GM19455 (cell line): ENCODE results near the gene CHAF1A.

Experiments used
- ATAC-seq: cut with Tn5 transposase; IDR thresholded peaks from one replicate; pipeline ENCODE4 v1.9.1; 2021; ENCODE audit not compliant: unreplicated experiment

CHAF1A gene

DNA sequence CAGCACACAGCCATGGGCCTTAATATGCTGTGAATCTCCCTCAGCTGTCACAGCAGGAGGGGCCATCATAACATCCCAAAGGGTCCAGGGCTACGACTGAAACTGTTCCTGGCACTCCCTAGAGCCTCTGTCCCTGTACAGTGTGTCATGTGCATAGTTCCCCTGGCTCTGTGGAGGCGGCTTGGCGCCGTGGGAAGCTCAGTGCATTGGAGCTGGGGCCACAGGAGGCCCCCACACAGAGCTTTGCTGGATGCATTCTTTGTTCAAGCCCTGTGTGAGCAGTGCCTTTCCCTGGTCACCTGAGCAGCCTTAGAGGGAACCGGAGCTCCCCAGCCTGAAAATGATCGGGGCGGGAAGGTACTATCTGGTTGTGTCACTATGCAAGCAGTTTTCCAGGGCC is 33.8 kb downstream of the CHAF1A start:
- no peak for ATAC-seq

DNA sequence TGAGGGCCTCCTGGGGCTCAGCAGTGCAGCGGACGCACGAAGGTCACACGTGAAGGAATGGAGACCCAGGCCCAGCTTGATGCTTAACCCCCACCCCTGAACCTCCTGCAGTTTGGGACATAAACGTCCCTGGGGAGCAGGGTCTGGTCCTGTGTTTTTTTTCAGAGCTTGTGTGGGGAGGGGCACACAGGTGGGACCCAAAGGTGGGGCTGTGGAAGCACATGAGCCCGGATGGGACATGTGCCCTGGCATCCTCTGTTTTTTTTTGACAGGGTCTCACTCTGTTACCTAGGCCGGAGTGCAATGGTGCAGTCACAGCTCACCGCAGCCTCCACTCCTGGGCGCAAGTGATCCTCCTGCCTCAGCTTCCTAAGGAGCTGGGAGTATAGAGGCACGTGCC is 34.7 kb downstream of the CHAF1A start:
- no peak for ATAC-seq

DNA sequence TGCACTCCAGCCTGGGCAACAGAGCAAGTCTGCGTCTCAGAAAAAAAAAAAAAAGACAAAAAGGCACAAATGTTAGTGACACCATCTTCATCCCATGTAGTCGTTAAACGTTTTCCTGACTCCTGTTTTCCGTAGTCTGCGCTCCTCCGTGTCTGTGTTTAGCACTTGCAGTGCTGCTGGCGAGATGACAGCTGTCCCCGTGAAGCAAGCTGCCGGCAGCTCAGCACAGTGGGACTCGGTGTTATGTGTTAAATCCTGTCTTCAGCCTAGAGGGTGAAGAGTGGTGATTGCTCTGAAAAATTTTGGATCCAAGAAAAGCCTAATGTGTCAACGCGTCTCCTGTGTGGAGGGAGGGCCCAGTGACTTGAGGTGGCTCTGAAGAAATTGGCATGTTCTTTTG is 36.8 kb downstream of the CHAF1A start:
- ATAC-seq = no peak

- ATAC-seq = no peak
Observed at GRCh38 chr19:4441994-4442818, 39.8 kb downstream of the CHAF1A start.

DNA sequence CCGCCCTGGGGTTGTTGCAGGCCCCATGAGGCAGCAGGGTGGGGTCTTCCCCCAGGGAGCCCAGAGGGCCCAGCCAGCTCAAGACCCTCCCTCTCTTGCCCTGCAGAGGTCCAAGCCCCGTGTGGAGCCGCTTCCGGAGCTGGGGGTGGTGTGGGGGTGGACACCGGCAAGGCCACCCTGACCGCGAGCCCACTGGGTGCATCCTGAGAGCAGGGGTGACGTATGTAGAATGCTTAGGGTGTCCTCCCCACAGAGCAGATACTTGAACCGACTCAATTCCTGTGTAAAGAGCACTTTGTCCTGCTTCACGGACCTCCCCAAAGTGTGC is 40.3 kb downstream of the CHAF1A start:
- no peak for ATAC-seq

GRCh38 chr19:4443188-4443587 is 40.7 kb downstream of the CHAF1A start:
- no peak for ATAC-seq

DNA sequence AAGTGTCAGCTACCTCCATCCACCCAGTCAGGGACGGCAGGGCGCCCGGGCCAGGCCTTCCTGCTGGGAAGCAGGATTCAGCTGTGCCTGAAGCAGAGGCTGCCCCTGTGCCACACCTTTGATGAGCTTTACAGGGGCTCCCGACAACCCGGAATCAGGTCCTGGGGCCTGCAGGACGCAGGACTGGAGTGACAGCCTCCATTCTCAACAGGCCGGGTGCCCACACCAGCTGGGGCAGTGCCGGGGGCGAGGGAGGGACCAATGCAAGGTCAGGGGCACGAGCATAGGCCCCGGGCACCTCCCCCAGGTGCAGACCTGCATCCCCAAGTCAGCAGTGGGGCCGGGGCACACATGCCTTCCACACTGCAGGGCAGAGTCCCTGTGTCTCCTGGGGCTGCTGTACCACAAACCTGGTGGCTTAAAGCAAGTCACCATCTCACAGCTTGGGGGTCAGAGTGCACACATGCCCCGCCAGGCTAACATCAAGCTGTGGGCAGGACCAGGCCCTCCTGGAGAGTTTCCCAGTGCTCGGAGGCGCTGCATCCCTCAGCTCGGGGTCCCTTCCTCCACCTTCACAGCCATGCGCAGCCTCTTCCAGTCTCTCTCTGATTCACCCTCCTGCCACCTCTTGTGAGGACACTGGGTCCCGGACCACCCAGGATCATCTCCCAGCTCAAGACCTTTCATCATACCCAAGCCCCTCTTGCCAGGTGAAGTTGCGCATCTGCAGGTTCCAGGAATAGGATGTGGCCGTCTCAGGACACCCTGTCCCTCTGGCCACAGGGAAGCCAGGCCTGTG is 41.7 kb downstream of the CHAF1A start:
- no peak for ATAC-seq

DNA sequence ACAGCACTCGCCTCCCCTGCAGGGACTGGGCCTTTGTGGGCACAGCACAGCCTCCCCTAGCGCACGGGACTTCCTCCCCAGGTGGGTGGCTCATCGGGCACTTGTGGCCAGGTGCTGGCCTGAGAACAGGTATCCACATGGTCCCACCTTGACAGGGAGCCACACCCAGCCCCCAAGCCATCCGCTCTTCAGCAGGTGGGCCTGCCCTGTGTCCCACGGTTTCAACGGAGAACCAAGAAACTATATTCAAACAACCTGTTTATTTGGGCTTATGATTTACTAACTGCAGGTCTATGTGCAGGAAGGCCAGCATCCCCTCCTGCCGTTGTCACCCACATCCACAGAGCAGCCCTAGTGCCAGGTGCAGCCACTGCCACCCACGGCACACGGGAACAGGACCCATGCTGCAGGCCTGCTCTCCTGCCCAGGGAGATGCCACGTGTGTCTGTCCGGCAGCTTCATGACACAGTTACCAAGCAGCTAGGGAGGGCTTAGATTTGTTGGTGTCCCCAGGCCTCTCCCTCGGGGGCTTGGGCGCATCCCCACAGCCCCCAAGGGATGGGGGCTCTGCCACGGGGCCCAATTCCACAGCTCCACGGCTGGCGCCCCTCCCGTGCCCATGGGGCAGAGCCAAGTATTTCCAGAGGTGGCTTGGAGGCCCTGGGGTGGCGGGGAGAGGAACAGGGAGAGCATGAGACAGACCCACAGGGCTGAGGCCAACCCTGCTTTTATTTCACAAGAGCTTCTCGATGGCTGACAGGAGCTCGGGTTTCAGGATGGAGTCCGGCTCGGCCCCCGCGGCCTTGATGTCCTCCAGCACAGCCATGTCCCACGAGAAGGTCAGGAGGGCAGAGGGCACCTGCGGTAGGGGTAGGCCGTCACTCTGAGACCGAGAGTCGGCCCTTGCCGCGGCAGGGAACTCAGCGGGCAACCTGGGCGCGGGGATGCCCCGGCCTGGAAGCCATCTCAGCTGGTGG is 42.6 kb downstream of the CHAF1A start:
- ATAC-seq = no peak

DNA sequence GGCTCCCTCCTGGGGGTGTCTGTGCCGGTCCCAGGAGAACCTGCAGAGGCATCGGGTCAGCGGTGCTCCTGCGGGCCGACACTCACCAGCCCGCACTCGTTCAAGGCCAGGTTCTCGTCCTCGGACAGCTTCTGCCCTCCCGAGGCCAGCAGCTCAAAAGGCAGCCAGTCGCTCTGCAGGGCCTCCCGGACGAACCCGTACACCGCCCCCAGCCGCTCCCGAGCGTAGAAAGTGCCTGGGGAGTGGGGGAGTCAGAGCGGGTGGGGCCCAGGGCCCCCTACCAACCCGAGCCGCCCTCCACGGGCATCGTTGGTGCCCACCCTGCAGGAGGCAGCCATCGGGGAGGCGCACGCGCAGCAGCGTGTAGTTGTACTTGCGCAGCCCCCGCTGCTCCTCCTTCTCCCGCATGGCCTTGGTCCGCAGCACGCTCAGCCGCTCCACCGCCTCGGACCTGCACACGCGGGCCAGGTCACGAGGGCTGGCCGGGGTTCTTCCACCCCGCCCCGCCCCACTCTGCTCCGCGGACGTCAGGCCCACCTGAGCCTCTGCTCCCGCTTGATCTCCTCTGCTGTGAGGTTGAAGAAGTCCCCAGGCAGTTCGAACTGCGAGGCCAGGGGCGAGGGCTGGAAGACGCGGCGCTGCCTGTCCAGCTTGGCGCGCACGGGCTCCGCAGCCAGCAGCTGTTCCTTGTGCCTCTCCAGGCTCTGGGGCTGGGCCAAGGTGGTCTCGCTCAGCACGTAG is 43.7 kb downstream of the CHAF1A start:
- ATAC-seq = no peak

DNA sequence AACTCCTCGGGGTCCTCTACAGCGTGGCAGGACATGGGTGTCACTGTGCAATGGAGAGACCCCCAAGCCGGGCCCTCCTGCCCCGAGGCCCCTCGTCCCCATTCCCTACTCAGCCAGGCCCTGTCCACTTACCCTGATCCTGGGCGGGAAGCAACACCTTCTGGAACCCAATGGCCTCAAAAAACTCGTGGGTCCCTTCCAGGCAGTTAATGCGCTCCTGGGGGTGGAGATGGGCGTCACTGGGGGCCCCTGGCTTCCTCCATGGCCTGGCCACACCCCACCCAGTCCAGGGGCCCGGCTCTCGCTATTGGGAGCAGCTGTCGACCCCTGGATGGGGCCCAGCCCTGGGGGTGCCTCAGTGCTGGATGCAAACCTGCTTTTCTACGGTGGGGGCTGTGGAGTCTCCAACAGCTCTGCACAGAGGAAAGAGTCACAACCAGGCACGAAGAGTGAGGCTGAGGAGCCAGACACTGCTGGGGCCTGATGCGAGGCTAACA is 44.3 kb downstream of the CHAF1A start:
- no peak for ATAC-seq

- ATAC-seq = no peak
Observed at GRCh38 chr19:4447327-4448146, 45.1 kb downstream of the CHAF1A start.

GRCh38 chr19:4448147-4448985 is 45.9 kb downstream of the CHAF1A start:
- no peak for ATAC-seq

GRCh38 chr19:4449022-4449638 is 46.7 kb downstream of the CHAF1A start:
- ATAC-seq = no peak

- no peak for ATAC-seq
Observed at GRCh38 chr19:4449639-4450028, 47.2 kb downstream of the CHAF1A start.

- no peak for ATAC-seq
Observed at GRCh38 chr19:4452230-4452990, 50.0 kb downstream of the CHAF1A start.

DNA sequence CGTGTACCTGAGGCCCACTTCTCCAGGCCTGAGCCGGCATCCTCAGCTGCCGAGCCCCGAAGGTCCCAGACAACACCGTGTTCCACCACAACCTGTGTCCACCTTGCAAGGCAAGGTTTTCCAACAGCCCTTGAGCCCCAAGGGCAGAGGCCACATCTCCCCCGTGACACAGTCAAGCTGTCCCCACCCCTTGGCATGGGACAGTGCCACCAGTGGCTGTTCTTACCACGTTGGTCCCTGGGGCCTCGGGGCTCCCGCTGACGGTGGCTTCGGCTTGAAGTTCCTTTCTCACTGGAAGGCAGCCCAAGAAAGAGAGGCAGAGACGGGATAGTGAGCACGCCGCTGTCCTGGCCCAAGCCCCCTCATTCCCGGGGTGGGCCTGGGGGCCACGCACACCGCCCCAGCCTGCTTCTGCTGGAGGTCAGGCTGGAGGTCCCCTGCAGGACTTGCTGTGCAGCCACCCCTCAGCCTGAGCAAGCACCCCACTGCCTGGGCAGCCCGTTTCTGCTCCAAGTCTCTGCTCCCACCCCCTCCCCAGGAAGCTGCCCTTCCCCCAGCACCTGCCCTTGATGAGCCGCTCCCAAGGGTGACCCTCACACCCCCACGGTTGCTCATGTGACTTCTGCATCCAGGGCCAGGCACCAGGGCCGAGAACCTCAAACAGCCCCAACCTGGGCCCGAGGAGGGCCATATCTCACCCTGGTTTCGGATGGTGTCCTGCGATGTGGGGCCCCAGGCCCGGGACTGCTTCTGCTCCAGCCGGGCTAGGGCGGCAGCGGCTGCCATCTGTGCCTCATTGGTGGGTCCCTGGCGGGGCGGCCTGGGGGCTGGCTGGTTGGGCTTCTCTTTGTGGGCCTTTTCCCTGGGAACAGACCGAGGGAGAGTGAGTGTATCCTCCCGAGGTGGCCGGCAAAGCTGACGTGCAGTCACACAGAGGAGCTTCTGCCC is 51.1 kb downstream of the CHAF1A start:
- no peak for ATAC-seq
